Endodermal cell (in vitro differentiated cells): ENCODE data around the gene ZRANB3. TPM values are rescaled to one million over a fixed set of nuclear protein-coding genes. Genes with fewer than 3 reads are reported as not detected.
"Not testable (repeated sequence)": the region's sequence is repeated elsewhere in the genome, so short reads cannot be mapped to it uniquely, and the experiment has no call there.

Experiments used
- DNase-seq: peaks from one replicate; pipeline ENCODE4 v3.0.0-alpha.2; 2017
- H3K27ac ChIP-seq: 2 replicates; pipeline ENCODE4 v1.5.1; 2013; ENCODE audit warnings: mild to moderate bottlenecking, low read depth, low read length, moderate library complexity
- H3K27me3 ChIP-seq: 2 replicates; pipeline ENCODE4 v1.6.1; 2013; ENCODE audit warnings: mild to moderate bottlenecking, low read length, moderate library complexity; ENCODE audit not compliant: insufficient read depth, control insufficient read depth, poor library complexity, severe bottlenecking
- H3K36me3 ChIP-seq: 2 replicates; pipeline ENCODE4 v1.7.0; 2013; ENCODE audit warnings: mild to moderate bottlenecking, low read length, moderate library complexity; ENCODE audit not compliant: control insufficient read depth, insufficient read depth
- H3K4me1 ChIP-seq: one replicate; pipeline ENCODE4 v1.7.0; 2013; ENCODE audit warnings: low read length; ENCODE audit not compliant: control insufficient read depth, insufficient read depth
- H3K4me3 ChIP-seq: 2 replicates; pipeline ENCODE4 v1.5.1; 2013; ENCODE audit warnings: mild to moderate bottlenecking, low read length, moderate library complexity
- H3K9ac ChIP-seq: 2 replicates; pipeline ENCODE4 v1.6.1; 2013; ENCODE audit warnings: mild to moderate bottlenecking, low read length, moderate library complexity; ENCODE audit not compliant: poor library complexity, severe bottlenecking; ENCODE audit errors: extremely low read depth
- H3K9me3 ChIP-seq: 2 replicates; pipeline ENCODE4 v1.6.1; 2013; ENCODE audit warnings: mild to moderate bottlenecking, low read length, moderate library complexity; ENCODE audit not compliant: control insufficient read depth
- H3K27ac Mint-ChIP-seq: 2 replicates; pipeline ENCODE4 v1.8.0; 2020; ENCODE audit warnings: mixed read lengths
- H3K27me3 Mint-ChIP-seq: 2 replicates; pipeline ENCODE4 v1.8.0; 2021; ENCODE audit warnings: mild to moderate bottlenecking, mixed read lengths; ENCODE audit not compliant: insufficient read depth
- H3K36me3 Mint-ChIP-seq: 2 replicates; pipeline ENCODE4 v1.8.0; 2020; ENCODE audit warnings: low read depth, mixed read lengths
- H3K4me1 Mint-ChIP-seq: 2 replicates; pipeline ENCODE4 v1.8.0; 2020; ENCODE audit warnings: mixed read lengths
- H3K4me3 Mint-ChIP-seq: 2 replicates; pipeline ENCODE4 v1.8.0; 2020; ENCODE audit warnings: mild to moderate bottlenecking, moderate library complexity, mixed read lengths
- H3K9me3 Mint-ChIP-seq: 2 replicates; pipeline ENCODE4 v1.8.0; 2020; ENCODE audit warnings: mild to moderate bottlenecking, mixed read lengths
- CTCF ChIP-seq: fragments of 200-600 bp; sonication (generic); conservative IDR thresholded peaks from 2 replicates; pipeline ENCODE4 v1.5.0; 2021; ENCODE audit warnings: antibody characterized with exemption, mild to moderate bottlenecking
- WGBS, 2 experiments: methylation state at CpG; one replicate each; pipeline versions ENCODE4 v1.1.5 to v1.1.7; 2013; ENCODE audit warnings: missing lambda C conversion rate in 2 of 2, mixed read lengths in 1 of 2; ENCODE audit not compliant: insufficient coverage in 1 of 2, insufficient read length in 1 of 2; 5-methylcytosine and 5-hydroxymethylcytosine counted together
- total RNA-seq, 2 donors: library from RNA; stranded (reverse); fragmentation: NEBNext Ultra II Directional in 1 of 2; extraction: Animal tissue kit (Norgen Biotek cat#: 25700) in 1 of 2; gene quantifications; 2 replicates in 1 of 2; 3 replicates in 1 of 2; pipeline ENCODE4 v1.2.1, GENCODE V29; 2021

ZRANB3 gene
- total RNA-seq, 2 donors from 2014 or later: 17.2 to 20.7 TPM

GRCh38 chr2:135435155-135435554, 95.9 kb downstream of the ZRANB3 start:
- not testable (repeated sequence) for H3K9ac ChIP-seq, H3K4me3 Mint-ChIP-seq, H3K4me1 ChIP-seq, H3K27ac ChIP-seq, H3K4me3 ChIP-seq, H3K27me3 Mint-ChIP-seq, H3K9me3 Mint-ChIP-seq, DNase-seq, H3K36me3 Mint-ChIP-seq, H3K9me3 ChIP-seq, H3K4me1 Mint-ChIP-seq, H3K36me3 ChIP-seq, H3K27ac Mint-ChIP-seq, H3K27me3 ChIP-seq
- 97% methylated on average over 6 of the region's 6 CpGs; no CpG with 5 or more reads in 1 of the 2 experiments for WGBS, 2 experiments

- Histone ChIP-seq H3K9ac (no peak overlapping the region), H3K4me1 (peaks cover 4% of the 10 kb centered on the region), H3K36me3 (no peaks in the 10 kb centered on the region), H3K27me3 (no peaks in the 10 kb centered on the region), H3K9me3 (peaks cover 9% of the 10 kb centered on the region), H3K4me3 (no peak overlapping the region), H3K27ac (no peak overlapping the region)
- Mint-ChIP-seq H3K27me3 (no peaks in the 10 kb centered on the region), H3K4me3 (no peak overlapping the region), H3K27ac (no peak overlapping the region), H3K36me3 (peaks cover 3% of the 10 kb centered on the region), H3K4me1 (peaks cover 2% of the 10 kb centered on the region), H3K9me3 (peaks cover 12% of the 10 kb centered on the region)
- no peak for DNase-seq
- 100% methylated on average over 1 of the region's 1 CpG for WGBS, 2 experiments
- TF ChIP-seq CTCF: no peak
Observed at GRCh38 chr2:135424849-135425248, 106.2 kb downstream of the ZRANB3 start.

- no peak overlapping the region for H3K9ac ChIP-seq
- WGBS, 2 experiments: 80 to 91% methylated on average over 1 to 3 of the region's 3 CpGs
- TF ChIP-seq CTCF: no peak
- no peak for DNase-seq
- H3K36me3 ChIP-seq: no peaks in the 10 kb centered on the region
- no peak overlapping the region for H3K4me3 Mint-ChIP-seq
- no peak overlapping the region for H3K27ac ChIP-seq
- H3K4me3 ChIP-seq: no peak overlapping the region
- peaks cover 2% of the 10 kb centered on the region for H3K4me1 Mint-ChIP-seq
- H3K27me3 ChIP-seq: no peaks in the 10 kb centered on the region
- H3K9me3 ChIP-seq: peaks cover 6% of the 10 kb centered on the region
- peaks cover 4% of the 10 kb centered on the region for H3K4me1 ChIP-seq
- no peak overlapping the region for H3K27ac Mint-ChIP-seq
- no peaks in the 10 kb centered on the region for H3K27me3 Mint-ChIP-seq
- peaks cover 11% of the 10 kb centered on the region for H3K9me3 Mint-ChIP-seq
- peaks cover 2% of the 10 kb centered on the region for H3K36me3 Mint-ChIP-seq
Observed at GRCh38 chr2:135422898-135423297, 108.1 kb downstream of the ZRANB3 start.

- Histone ChIP-seq H3K9ac (no peak overlapping the region), H3K36me3 (no peaks in the 10 kb centered on the region), H3K4me1 (no peaks in the 10 kb centered on the region), H3K27ac (no peak overlapping the region), H3K9me3 (no peaks in the 10 kb centered on the region), H3K27me3 (no peaks in the 10 kb centered on the region), H3K4me3 (no peak overlapping the region)
- Mint-ChIP-seq H3K4me1 (peaks cover 3% of the 10 kb centered on the region), H3K36me3 (no peaks in the 10 kb centered on the region), H3K4me3 (no peak overlapping the region), H3K27me3 (no peaks in the 10 kb centered on the region), H3K9me3 (peaks cover 19% of the 10 kb centered on the region), H3K27ac (no peak overlapping the region)
- no peak for TF ChIP-seq CTCF
- no peak for DNase-seq
- WGBS, 2 experiments: 94% methylated on average over 3 of the region's 3 CpGs; no CpG with 5 or more reads in 1 of the 2 experiments
Observed at GRCh38 chr2:135411646-135412045, 119.4 kb downstream of the ZRANB3 start.
